ENCODE results near the gene DNAJC5.

Gene DNAJC5

GRCh38 chr20:63942250-63942951 is 47.5 kb downstream of the DNAJC5 start:
- DNase-seq = peak; percentile 78

- no peak for DNase-seq
These were observed 48.3 kb downstream of the DNAJC5 start for GRCh38 chr20:63942969-63943807.

- no peak for DNase-seq
These were observed 48.8 kb downstream of the DNAJC5 start for GRCh38 chr20:63943808-63944077.

GRCh38 chr20:63944078-63944941 is 49.4 kb downstream of the DNAJC5 start:
- DNase-seq = no peak

GRCh38 chr20:63945031-63945658 is 50.2 kb downstream of the DNAJC5 start:
- DNase-seq = no peak

GRCh38 chr20:63945921-63946920 is 51.3 kb downstream of the DNAJC5 start:
- no peak for DNase-seq

GRCh38 chr20:63946986-63947637 is 52.2 kb downstream of the DNAJC5 start:
- no peak for DNase-seq

- DNase-seq = peak; percentile 45
These were observed 52.9 kb downstream of the DNAJC5 start for GRCh38 chr20:63947638-63948456.

- no peak for DNase-seq
These were observed 55.9 kb downstream of the DNAJC5 start for GRCh38 chr20:63950701-63951397.

- no peak for DNase-seq
These were observed 56.7 kb downstream of the DNAJC5 start for GRCh38 chr20:63951398-63952209.

- no peak for DNase-seq
These were observed 57.2 kb downstream of the DNAJC5 start for GRCh38 chr20:63952210-63952535.

GRCh38 chr20:63952769-63953168 is 57.8 kb downstream of the DNAJC5 start:
- no peak for DNase-seq

GRCh38 chr20:63953764-63954429 is 59.0 kb downstream of the DNAJC5 start:
- DNase-seq = no peak

- DNase-seq = peak; percentile 38
These were observed 60.4 kb downstream of the DNAJC5 start for GRCh38 chr20:63955281-63955826.

- DNase-seq = peak; percentile 93
These were observed 61.1 kb downstream of the DNAJC5 start, which contains the start of gene UCKL1 for GRCh38 chr20:63955827-63956663. TSS of gene UCKL1 (minus strand) at chr20:63956416. CDS start at chr20:63956372, 44 bp downstream.

GRCh38 chr20:63956664-63957003 is 61.7 kb downstream of the DNAJC5 start:
- DNase-seq = no peak

All from activated CD4-positive, alpha-beta T cell treated with anti-CD3 and anti-CD28 coated beads for 48 hours (primary cell).